SH-SY5Y (cell line): ENCODE measurements around the gene ATPAF1.

ENCODE experiments used
- GATA2 ChIP-seq: IDR thresholded peaks from 2 replicates; pipeline ENCODE4 v1.6.1; 2011; ENCODE audit warnings: mild to moderate bottlenecking, low read depth, low read length
- GATA3 ChIP-seq: IDR thresholded peaks from 2 replicates; pipeline ENCODE4 v1.6.1; 2011; ENCODE audit warnings: low read depth, mild to moderate bottlenecking, low read length, moderate library complexity

DNA sequence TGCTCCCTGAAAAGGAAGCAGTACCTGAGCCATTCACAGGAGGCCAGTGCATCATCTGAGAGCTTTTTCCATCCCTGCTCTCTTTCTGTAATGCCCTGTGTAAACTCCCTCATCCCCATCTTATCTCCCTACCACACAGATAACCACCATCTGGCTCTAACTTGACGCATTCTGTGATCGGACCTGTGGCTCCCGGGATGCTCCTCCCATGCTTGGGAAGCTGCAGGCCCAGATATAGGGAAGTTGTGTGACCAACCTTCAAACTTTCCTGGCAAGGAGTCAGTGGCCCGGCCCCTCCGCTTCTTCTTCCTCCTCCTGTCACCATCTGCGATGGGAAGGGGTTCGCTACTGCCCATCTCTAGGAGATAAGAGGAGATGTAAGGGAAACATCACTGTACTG is 85.2 kb downstream of the ATPAF1 start:
- TF ChIP-seq GATA2 (no peak), GATA3 (no peak)
